HFFc6 (cell line): ENCODE data around the gene WFS1. TPM values are rescaled to one million over a fixed set of nuclear protein-coding genes. Genes with fewer than 3 reads are reported as not detected.

Experiments used
- DNase-seq: peaks from one replicate; pipeline ENCODE4 v3.0.0-alpha.2; 2018
- H3K27ac Mint-ChIP-seq: 2 replicates; pipeline ENCODE4 v1.8.0; 2020; ENCODE audit warnings: mild to moderate bottlenecking, mixed read lengths
- H3K27me3 Mint-ChIP-seq: 2 replicates; pipeline ENCODE4 v1.8.0; 2021; ENCODE audit warnings: mild to moderate bottlenecking, moderate library complexity, mixed read lengths; ENCODE audit not compliant: insufficient read depth
- H3K36me3 Mint-ChIP-seq: 2 replicates; pipeline ENCODE4 v1.8.0; 2021; ENCODE audit warnings: low read depth, mixed read lengths
- H3K4me1 Mint-ChIP-seq: 2 replicates; pipeline ENCODE4 v1.8.0; 2020; ENCODE audit warnings: low read depth, mixed read lengths
- H3K4me3 Mint-ChIP-seq: 2 replicates; pipeline ENCODE4 v1.8.0; 2020; ENCODE audit warnings: mild to moderate bottlenecking, moderate library complexity, mixed read lengths
- H3K9me3 Mint-ChIP-seq: 2 replicates; pipeline ENCODE4 v1.8.0; 2020; ENCODE audit warnings: mild to moderate bottlenecking, mixed read lengths
- CTCF ChIP-seq: fragments of 200-600 bp; sonication (generic); IDR thresholded peaks from 2 replicates; pipeline ENCODE4 v1.5.0; 2021; ENCODE audit warnings: antibody characterized with exemption, mild to moderate bottlenecking
- total RNA-seq, 6 experiments: library from RNA; stranded (reverse); fragmentation: NEBNext Ultra II Directional; extraction: Animal tissue kit (Norgen Biotek cat#: 25700); gene quantifications; 2 replicates in 1 of 6; 3 replicates in 5 of 6; pipeline ENCODE4 v1.2.3, GENCODE V29; 2021

The WFS1 gene
- total RNA-seq, 6 experiments from 2014 or later, result 47.3 to 72.1 (median 56.0) TPM

GRCh38 chr4:6294705-6295421, 25.2 kb downstream of the WFS1 start:
- Mint-ChIP-seq H3K36me3 (peaks cover 18% of the 10 kb centered on the region), H3K27ac (no peak overlapping the region), H3K27me3 (peaks cover 2% of the 10 kb centered on the region; the same call in 1 of the 2 replicates), H3K4me3 (no peak overlapping the region), H3K9me3 (no peaks in the 10 kb centered on the region), H3K4me1 (no peaks in the 10 kb centered on the region)
- no peak for TF ChIP-seq CTCF
- no peak for DNase-seq

- H3K36me3 Mint-ChIP-seq, result peaks cover 19% of the 10 kb centered on the region
- no peaks in the 10 kb centered on the region for H3K9me3 Mint-ChIP-seq
- H3K4me1 Mint-ChIP-seq, result no peaks in the 10 kb centered on the region
- no peak for TF ChIP-seq CTCF
- no peak for DNase-seq
- no peak overlapping the region for H3K27ac Mint-ChIP-seq
- peaks cover 4% of the 10 kb centered on the region for H3K27me3 Mint-ChIP-seq
- H3K4me3 Mint-ChIP-seq, result no peak overlapping the region
These were observed 25.8 kb downstream of the WFS1 start for GRCh38 chr4:6295495-6295894.

- H3K27ac Mint-ChIP-seq, result no peak overlapping the region
- TF ChIP-seq CTCF, result no peak
- H3K9me3 Mint-ChIP-seq, result no peaks in the 10 kb centered on the region
These were observed 26.4 kb downstream of the WFS1 start for GRCh38 chr4:6296026-6296425.

GRCh38 chr4:6297266-6297815, 27.7 kb downstream of the WFS1 start:
- peaks cover 4% of the 10 kb centered on the region for H3K27me3 Mint-ChIP-seq
- H3K4me1 Mint-ChIP-seq, result no peaks in the 10 kb centered on the region
- H3K27ac Mint-ChIP-seq, result no peak overlapping the region
- peaks cover 32% of the 10 kb centered on the region for H3K36me3 Mint-ChIP-seq
- TF ChIP-seq CTCF, result no peak
- no peak overlapping the region for H3K4me3 Mint-ChIP-seq
- no peaks in the 10 kb centered on the region for H3K9me3 Mint-ChIP-seq
- no peak for DNase-seq

More at GRCh38 chr4:6296026-6296425, 26.4 kb downstream of the WFS1 start:
- Mint-ChIP-seq H3K4me3 (no peak overlapping the region), H3K4me1 (no peaks in the 10 kb centered on the region), H3K36me3 (peaks cover 25% of the 10 kb centered on the region), H3K27me3 (peaks cover 4% of the 10 kb centered on the region)
- DNase-seq, result no peak

GRCh38 chr4:6298035-6298434, 28.4 kb downstream of the WFS1 start:
- Mint-ChIP-seq H3K4me1 (no peaks in the 10 kb centered on the region), H3K27me3 (peaks cover 4% of the 10 kb centered on the region), H3K4me3 (no peak overlapping the region), H3K36me3 (peaks cover 37% of the 10 kb centered on the region), H3K9me3 (no peaks in the 10 kb centered on the region), H3K27ac (no peak overlapping the region)
- no peak for DNase-seq
- TF ChIP-seq CTCF, result no peak
